Measurements from ENCODE around the gene REXO4. TPM values are rescaled to one million over a fixed set of nuclear protein-coding genes. Genes with fewer than 3 reads are reported as not detected.
"Not testable (repeated sequence)": the region's sequence is repeated elsewhere in the genome, so short reads cannot be mapped to it uniquely, and the experiment has no call there.

Gene REXO4
- total and polyA plus RNA-seq, 2 donors (not counting 1 experiment from before 2014, with no cell fraction given), result 25.0 to 37.1 TPM

DNA sequence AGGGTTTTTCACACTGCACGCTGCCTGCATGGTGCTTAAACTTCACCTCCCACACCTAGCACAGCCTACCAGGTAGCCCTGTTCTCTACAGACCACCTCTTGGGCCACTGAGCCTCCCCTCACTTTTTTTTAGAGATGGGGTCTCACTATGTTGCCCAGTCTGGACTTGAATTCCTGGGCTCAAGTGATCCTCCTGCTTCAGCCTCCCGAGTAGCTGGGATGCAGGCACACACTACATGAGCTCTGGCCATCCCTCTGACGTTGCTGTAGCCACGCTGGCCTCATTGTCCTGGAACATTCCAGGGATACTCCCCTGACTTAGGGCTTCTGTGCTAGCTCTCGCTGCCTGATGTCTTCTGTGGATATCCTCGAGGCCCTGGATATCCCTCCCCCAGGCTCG lies 34.8 kb upstream of the REXO4 start:
- no peak for TF ChIP-seq EZH2 (IDR thresholded peaks at IDR 0.05; ENCODE audit: borderline replicate concordance, insufficient read depth, low read depth, low read length, poor library complexity, severe bottlenecking)
- TF ChIP-seq CTCF (IDR thresholded peaks at IDR 0.05), result no peak
- Mint-ChIP-seq H3K4me3 (no peak overlapping the region), H3K9me3 (ENCODE audit: insufficient read depth) (no peaks in the 10 kb centered on the region), H3K27me3 (peaks cover 3% of the 10 kb centered on the region), H3K27ac (no peak overlapping the region), H3K4me1 (peaks cover 5% of the 10 kb centered on the region)
- Histone ChIP-seq H3K4me2 (replicated peaks; ENCODE audit: low read depth, low read length, poor library complexity, severe bottlenecking) (no peak overlapping the region), H3K9me3 (ENCODE audit: control extremely low read depth in 1 of 3, control insufficient read depth in 2 of 3, insufficient read depth in 1 of 3, low read length in 2 of 3) (no peaks in the 10 kb centered on the region), H3K79me2 (ENCODE audit: control insufficient read depth, insufficient read depth, low read length) (no peaks in the 10 kb centered on the region), H3K4me1 (ENCODE audit: control insufficient read depth in 2 of 2, insufficient read depth in 2 of 2, low read length in 2 of 2) (no peaks in the 10 kb centered on the region), H3K27ac (ENCODE audit: low read length in 2 of 2) (no peak overlapping the region), H3K36me3 (replicated peaks in 1 of 2; ENCODE audit: control extremely low read depth in 1 of 2, control insufficient read depth in 1 of 2, extremely low read depth in 1 of 2, insufficient read depth in 2 of 2, low read length in 1 of 2) (no peaks in the 10 kb centered on the region), H3K9ac (ENCODE audit: low read length) (no peak overlapping the region), H3K27me3 (replicated peaks in 1 of 4; ENCODE audit: control extremely low read depth in 1 of 4, control insufficient read depth in 3 of 4, insufficient read depth in 4 of 4, low read length in 3 of 4) (no peaks in the 10 kb centered on the region), H3K4me3 (ENCODE audit: control extremely low read depth in 1 of 5, extremely low read depth in 1 of 5, insufficient read depth in 1 of 5, low read depth in 2 of 5, low read length in 4 of 5) (no peak overlapping the region), H2AFZ (ENCODE audit: insufficient read depth, low read depth, low read length, poor library complexity, severe bottlenecking) (no peak overlapping the region), H4K20me1 (ENCODE audit: control insufficient read depth, insufficient read depth, low read length, poor library complexity, severe bottlenecking) (no peaks in the 10 kb centered on the region)
- ATAC-seq (ENCODE audit: low read depth) (no peak), DNase-seq (no peak)
- POLR2A ChIA-PET, result no interaction called here
- CTCF ChIA-PET, result no interaction called here
- intact Hi-C loops (cut with micrococcal nuclease), result no loop called here
- 92% methylated on average over 6 of the region's 7 CpGs for WGBS (ENCODE audit: insufficient coverage)

DNA sequence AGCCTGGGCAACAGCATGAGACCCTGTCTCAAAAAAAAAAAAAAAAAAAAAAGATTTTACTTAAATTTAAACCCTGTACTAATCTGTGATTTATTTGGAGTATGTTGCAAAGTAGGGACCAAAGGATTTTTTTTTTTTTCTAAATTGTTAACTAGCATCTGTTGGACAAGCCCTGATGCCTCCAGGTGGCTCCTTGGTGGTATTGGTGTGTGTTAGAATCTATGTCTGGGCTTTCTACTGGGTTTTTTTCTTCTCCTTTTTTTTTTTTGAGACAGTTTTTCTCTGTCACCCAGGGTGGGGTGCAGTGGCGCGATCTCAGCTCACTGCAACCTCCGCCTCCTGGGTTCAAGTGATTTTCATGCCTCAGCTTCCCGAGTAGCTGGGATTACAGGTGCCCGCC lies 34.1 kb upstream of the REXO4 start:
- H3K27ac Mint-ChIP-seq; DNase-seq; H3K9me3 Mint-ChIP-seq (ENCODE audit: insufficient read depth); ATAC-seq (ENCODE audit: low read depth); H3K36me3 ChIP-seq (replicated peaks in 1 of 2; ENCODE audit: control extremely low read depth in 1 of 2, control insufficient read depth in 1 of 2, extremely low read depth in 1 of 2, insufficient read depth in 2 of 2, low read length in 1 of 2); H4K20me1 ChIP-seq (ENCODE audit: control insufficient read depth, insufficient read depth, low read length, poor library complexity, severe bottlenecking); H3K4me3 ChIP-seq (ENCODE audit: control extremely low read depth in 1 of 5, extremely low read depth in 1 of 5, insufficient read depth in 1 of 5, low read depth in 2 of 5, low read length in 4 of 5); H3K9me3 ChIP-seq (ENCODE audit: control extremely low read depth in 1 of 3, control insufficient read depth in 2 of 3, insufficient read depth in 1 of 3, low read length in 2 of 3); H3K27me3 ChIP-seq (replicated peaks in 1 of 4; ENCODE audit: control extremely low read depth in 1 of 4, control insufficient read depth in 3 of 4, insufficient read depth in 4 of 4, low read length in 3 of 4); intact Hi-C loops (cut with micrococcal nuclease); H3K4me2 ChIP-seq (replicated peaks; ENCODE audit: low read depth, low read length, poor library complexity, severe bottlenecking); H3K79me2 ChIP-seq (ENCODE audit: control insufficient read depth, insufficient read depth, low read length); H3K9ac ChIP-seq (ENCODE audit: low read length); CTCF ChIA-PET; H3K4me1 ChIP-seq (ENCODE audit: control insufficient read depth in 2 of 2, insufficient read depth in 2 of 2, low read length in 2 of 2); H3K27me3 Mint-ChIP-seq; H2AFZ ChIP-seq (ENCODE audit: insufficient read depth, low read depth, low read length, poor library complexity, severe bottlenecking); H3K4me3 Mint-ChIP-seq; H3K27ac ChIP-seq (ENCODE audit: low read length in 2 of 2); H3K4me1 Mint-ChIP-seq: not testable (repeated sequence)
- POLR2A ChIA-PET, result interaction anchor here (1.1 kb wide), 1 partner anchor 22 kb away, joined by 9 read pairs; no protein-coding TSS in a partner anchor
- 38% methylated on average over 4 of the region's 5 CpGs for WGBS (ENCODE audit: insufficient coverage)
